PC-3 (cell line): ENCODE data around the gene ECE1.

Source experiments
- CTCF ChIP-seq: fragments of 300-600 bp; sonication (generic); conservative IDR thresholded peaks from 2 replicates; pipeline ENCODE4 v1.5.1; 2017; ENCODE audit warnings: antibody characterized with exemption, low read depth, mild to moderate bottlenecking, low read length
- EZH2 ChIP-seq: fragments of 300-600 bp; sonication (generic); IDR thresholded peaks from one replicate; pipeline ENCODE4 v1.6.1; 2017; ENCODE audit warnings: antibody characterized with exemption, mild to moderate bottlenecking, low read length; ENCODE audit not compliant: unreplicated experiment

- TF ChIP-seq EZH2: no peak
- no peak for TF ChIP-seq CTCF
Measured at GRCh38 chr1:21322681-21323016, 32.4 kb upstream of the ECE1 start.
